HEK293 (cell line): Measurements from ENCODE around the gene LRFN4.

Experiments used
- CTCF ChIA-PET: fragments of 350-600 bp; formaldehyde crosslinking; extraction: SDS; loops from one replicate; lab custom pipeline; 2021; ENCODE audit warnings: antibody characterized with exemption; lab: Yijun Ruan, JAX
- POLR2A ChIA-PET: fragments of 300-600 bp; formaldehyde crosslinking; extraction: SDS; loops from one replicate; lab custom pipeline; 2020; ENCODE audit warnings: antibody characterized with exemption, inconsistent platforms; lab: Yijun Ruan, JAX
- H3K27ac ChIP-seq: fragments of 200-500 bp; sonication (Bioruptor generic); 2 replicates; pipeline ENCODE4 v1.5.1; 2014; ENCODE audit warnings: low read depth, low read length, control low read depth, inconsistent platforms; ENCODE audit errors: extremely low read depth
- H3K36me3 ChIP-seq, 2 experiments: fragments of 200-500 bp in 1 of 2; sonication (Bioruptor generic) in 1 of 2; 1 replicate in 1 of 2; 2 replicates in 1 of 2; pipeline ENCODE4 v1.5.1; 2014 to 2017; ENCODE audit warnings: inconsistent platforms in 2 of 2, low read length in 2 of 2; ENCODE audit not compliant: control insufficient read depth in 2 of 2, insufficient read depth in 1 of 2
- H3K4me1 ChIP-seq: fragments of 200-500 bp; sonication (Bioruptor generic); 2 replicates; pipeline ENCODE4 v1.5.1; 2014; ENCODE audit warnings: mild to moderate bottlenecking, low read length, inconsistent platforms; ENCODE audit not compliant: control insufficient read depth, insufficient read depth
- H3K4me3 ChIP-seq: 2 replicates; pipeline ENCODE4 v1.5.1; 2011; ENCODE audit warnings: low read depth, mild to moderate bottlenecking, control low read depth, low read length, moderate library complexity
- H3K9me3 ChIP-seq: fragments of 200-500 bp; sonication (Bioruptor generic); 2 replicates; pipeline ENCODE4 v1.5.1; 2014; ENCODE audit warnings: low read depth, low read length, inconsistent platforms; ENCODE audit not compliant: control insufficient read depth, insufficient read depth
- BCL11B ChIP-seq: fragments of 450-650 bp; formaldehyde crosslinking; IDR thresholded peaks from 2 replicates; pipeline ENCODE4 v1.5.1; 2016; ENCODE audit warnings: low read depth, missing biosample characterization, missing genetic modification characterization
- EGR2 ChIP-seq: fragments of 450-650 bp; formaldehyde crosslinking; IDR thresholded peaks from 2 replicates; pipeline ENCODE4 v1.5.1; 2016; ENCODE audit warnings: low read depth, missing biosample characterization, missing genetic modification characterization
- FEZF1 ChIP-seq: fragments of 450-650 bp; formaldehyde crosslinking; IDR thresholded peaks from 2 replicates; pipeline ENCODE4 v1.5.1; 2016; ENCODE audit warnings: missing biosample characterization, missing genetic modification characterization
- GFI1B ChIP-seq: fragments of 450-650 bp; formaldehyde crosslinking; IDR thresholded peaks from 2 replicates; pipeline ENCODE4 v1.5.1; 2016; ENCODE audit warnings: missing biosample characterization, missing genetic modification characterization
- GLIS1 ChIP-seq: fragments of 450-650 bp; formaldehyde crosslinking; IDR thresholded peaks from 2 replicates; pipeline ENCODE4 v1.5.1; 2016; ENCODE audit warnings: missing biosample characterization, missing genetic modification characterization
- HOXC10 ChIP-seq: sonication (generic); formaldehyde crosslinking; IDR thresholded peaks from 2 replicates; pipeline ENCODE4 v1.8.1; 2023; ENCODE audit warnings: mild to moderate bottlenecking, missing genetic modification reagents
- KLF1 ChIP-seq: fragments of 450-650 bp; formaldehyde crosslinking; IDR thresholded peaks from 2 replicates; pipeline ENCODE4 v1.5.1; 2016; ENCODE audit warnings: missing biosample characterization, missing genetic modification characterization
- OVOL3 ChIP-seq: fragments of 450-650 bp; formaldehyde crosslinking; IDR thresholded peaks from 2 replicates; pipeline ENCODE4 v1.5.1; 2016; ENCODE audit warnings: missing biosample characterization, missing genetic modification characterization
- REPIN1 ChIP-seq: fragments of 450-650 bp; formaldehyde crosslinking; IDR thresholded peaks from 2 replicates; pipeline ENCODE4 v1.5.1; 2017; ENCODE audit warnings: missing biosample characterization, missing genetic modification characterization, low read depth
- TCF7L2 ChIP-seq: IDR thresholded peaks from 2 replicates; pipeline ENCODE4 v1.6.1; 2011; ENCODE audit warnings: low read depth, mild to moderate bottlenecking, inconsistent platforms, low read length, moderate library complexity, borderline replicate concordance
- ZBTB20 ChIP-seq: fragments of 450-650 bp; formaldehyde crosslinking; IDR thresholded peaks from 2 replicates; pipeline ENCODE4 v1.5.1; 2016; ENCODE audit warnings: missing biosample characterization, missing genetic modification characterization
- ZEB2 ChIP-seq: fragments of 450-650 bp; formaldehyde crosslinking; IDR thresholded peaks from 2 replicates; pipeline ENCODE4 v1.5.1; 2016; ENCODE audit warnings: missing biosample characterization, missing genetic modification characterization
- ZFHX2 ChIP-seq: fragments of 450-650 bp; formaldehyde crosslinking; conservative IDR thresholded peaks from 2 replicates; pipeline ENCODE4 v1.5.1; 2016; ENCODE audit warnings: missing biosample characterization, missing genetic modification characterization
- ZNF133 ChIP-seq: fragments of 450-650 bp; formaldehyde crosslinking; IDR thresholded peaks from 2 replicates; pipeline ENCODE4 v1.5.1; 2016; ENCODE audit warnings: missing biosample characterization, missing genetic modification characterization
- ZNF2 ChIP-seq: fragments of 450-650 bp; formaldehyde crosslinking; IDR thresholded peaks from 2 replicates; pipeline ENCODE4 v1.5.1; 2016; ENCODE audit warnings: missing biosample characterization, missing genetic modification characterization
- ZNF239 ChIP-seq: fragments of 450-650 bp; formaldehyde crosslinking; IDR thresholded peaks from 2 replicates; pipeline ENCODE4 v1.5.1; 2016; ENCODE audit warnings: missing biosample characterization, missing genetic modification characterization
- ZNF37A ChIP-seq: fragments of 450-650 bp; IDR thresholded peaks from 2 replicates; pipeline ENCODE4 v1.5.1; 2018; ENCODE audit warnings: missing biosample characterization, missing genetic modification characterization
- ZNF423 ChIP-seq: fragments of 450-650 bp; formaldehyde crosslinking; IDR thresholded peaks from 2 replicates; pipeline ENCODE4 v1.5.1; 2016; ENCODE audit warnings: missing biosample characterization, missing genetic modification characterization
- ZNF561 ChIP-seq: fragments of 450-650 bp; IDR thresholded peaks from 2 replicates; pipeline ENCODE4 v1.5.1; 2018; ENCODE audit warnings: missing biosample characterization, missing genetic modification characterization, borderline replicate concordance
- ZNF596 ChIP-seq: fragments of 450-650 bp; IDR thresholded peaks from 2 replicates; pipeline ENCODE4 v1.5.0; 2018; ENCODE audit warnings: missing biosample characterization, mild to moderate bottlenecking, missing genetic modification characterization, moderate library complexity
- ZNF610 ChIP-seq: fragments of 450-650 bp; formaldehyde crosslinking; IDR thresholded peaks from 2 replicates; pipeline ENCODE4 v1.5.1; 2016; ENCODE audit warnings: missing biosample characterization, missing genetic modification characterization, borderline replicate concordance
- ZNF664 ChIP-seq: fragments of 450-650 bp; formaldehyde crosslinking; IDR thresholded peaks from 2 replicates; pipeline ENCODE4 v1.5.1; 2016; ENCODE audit warnings: missing biosample characterization, missing genetic modification characterization
- ZNF677 ChIP-seq: fragments of 450-650 bp; IDR thresholded peaks from 2 replicates; pipeline ENCODE4 v1.5.0; 2018; ENCODE audit warnings: missing biosample characterization, mild to moderate bottlenecking, missing genetic modification characterization, moderate library complexity
- ZSCAN23 ChIP-seq: fragments of 450-650 bp; formaldehyde crosslinking; IDR thresholded peaks from 2 replicates; pipeline ENCODE4 v1.5.1; 2016; ENCODE audit warnings: missing biosample characterization, missing genetic modification characterization
- TF ChIP-seq, protein P1 (sequence below): sonication (generic); formaldehyde crosslinking; IDR thresholded peaks from 2 replicates; pipeline ENCODE4 v1.8.1; 2022; ENCODE audit warnings: mild to moderate bottlenecking, moderate library complexity, missing genetic modification reagents
- TF ChIP-seq, protein P2 (sequence below): fragments of 450-650 bp; formaldehyde crosslinking; IDR thresholded peaks from 2 replicates; pipeline ENCODE4 v1.5.1; 2016; ENCODE audit warnings: missing biosample characterization, missing genetic modification characterization
- TF ChIP-seq, protein P3 (sequence below): IDR thresholded peaks from 2 replicates; pipeline ENCODE4 v1.6.1; 2011; ENCODE audit warnings: mild to moderate bottlenecking, low read depth, low read length, borderline replicate concordance
- TF ChIP-seq, protein P4 (sequence below): fragments of 450-650 bp; formaldehyde crosslinking; IDR thresholded peaks from 2 replicates; pipeline ENCODE4 v1.5.1; 2017; ENCODE audit warnings: missing biosample characterization, missing genetic modification characterization

LRFN4 gene

DNA sequence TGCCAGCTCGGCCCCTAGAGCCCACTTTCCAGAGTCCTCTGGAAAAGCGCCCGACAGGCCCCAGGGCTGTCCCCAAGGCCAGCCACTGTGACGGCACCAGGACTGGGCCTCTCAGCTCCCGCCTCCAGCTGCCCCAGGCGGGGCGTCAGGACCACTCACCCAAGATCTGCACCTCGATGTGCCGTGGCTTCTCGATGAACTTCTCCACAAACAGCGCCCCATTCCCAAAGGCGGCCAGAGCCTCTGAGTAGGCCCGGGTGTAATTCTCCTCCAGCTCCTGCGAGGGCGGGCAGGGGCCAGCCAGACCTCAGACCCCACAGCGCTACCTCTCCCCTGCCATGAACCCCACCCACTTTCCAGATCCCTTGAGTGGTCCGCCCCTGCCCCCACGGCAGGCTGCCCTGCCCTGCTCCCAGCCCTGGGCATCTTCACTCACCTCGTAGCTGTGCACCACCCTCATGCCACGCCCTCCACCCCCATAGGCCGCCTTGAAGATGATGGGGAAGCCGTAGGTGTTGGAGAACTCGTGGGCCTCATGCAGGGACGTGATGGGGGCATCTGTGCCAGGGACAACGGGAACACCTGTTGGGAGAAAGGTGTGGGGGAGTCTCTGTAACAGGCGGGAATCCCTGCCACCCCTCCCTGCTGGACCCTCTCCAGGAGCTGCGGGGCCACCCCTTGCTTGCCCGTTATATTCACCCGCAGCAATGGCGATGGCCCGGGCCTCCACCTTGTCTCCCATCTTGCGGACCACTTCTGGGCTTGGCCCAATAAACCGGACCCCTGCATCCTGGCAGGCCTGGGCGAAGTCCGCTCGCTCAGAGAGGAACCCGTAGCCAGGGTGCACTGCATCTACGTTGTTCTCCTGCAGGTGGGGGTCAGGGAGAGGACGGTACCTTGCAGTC, 14.0 kb downstream of the LRFN4 start:
- TF ChIP-seq ZNF2 (tag by site-specific recombination) (no peak), TCF7L2 (no peak), EGR2 (tag by site-specific recombination) (peak; percentile 55), KLF1 (tag by site-specific recombination) (peak; percentile 25; the same call in 1 of the 2 replicates), ZFHX2 (tag by site-specific recombination) (peak; percentile 56), ZNF596 (tag by site-specific recombination) (no peak)
- no peak overlapping the region for H3K27ac ChIP-seq
- H3K36me3 ChIP-seq, result peaks cover 0 to 26% of the 10 kb centered on the region in 2 experiments; a peak in 1 of 3 replicates
- ChIA-PET CTCF (interaction anchor here (1.0 kb wide), 1 partner anchor 105 kb away, joined by 3 read pairs; no protein-coding TSS in a partner anchor), POLR2A (no interaction called here)
- no peaks in the 10 kb centered on the region for H3K4me1 ChIP-seq
- H3K9me3 ChIP-seq, result no peaks in the 10 kb centered on the region
- no peak overlapping the region for H3K4me3 ChIP-seq

DNA sequence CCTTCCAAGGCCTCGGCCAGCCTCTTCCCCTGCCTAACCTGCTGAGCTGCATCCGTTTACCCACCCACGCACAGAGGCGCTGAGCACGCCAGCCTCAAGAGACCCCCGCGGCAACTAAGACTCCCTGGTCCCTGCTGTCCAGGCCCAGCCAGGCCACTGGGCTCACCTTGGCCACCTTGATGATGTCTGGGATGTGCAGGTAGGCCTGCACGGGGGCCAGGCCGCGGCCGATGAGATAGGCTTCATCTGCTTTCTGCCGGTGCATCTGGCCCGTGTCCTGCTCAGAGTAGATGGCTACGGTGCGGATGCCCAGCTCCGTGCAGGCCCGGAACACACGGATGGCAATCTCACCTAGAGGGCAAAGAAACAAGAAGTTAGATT, 14.6 kb downstream of the LRFN4 start:
- Histone ChIP-seq H3K4me3 (no peak overlapping the region), H3K9me3 (no peaks in the 10 kb centered on the region), H3K36me3 (peaks cover 0 to 26% of the 10 kb centered on the region in 2 experiments; a peak in 1 of 3 replicates), H3K4me1 (no peaks in the 10 kb centered on the region), H3K27ac (no peak overlapping the region)
- CTCF ChIA-PET, result interaction anchor here (1.7 kb wide), 1 partner anchor 12 kb away, joined by 14 read pairs; no protein-coding TSS in a partner anchor
- POLR2A ChIA-PET, result interaction anchor here (0.6 kb wide), 1 partner anchor 29 kb away, joined by 8 read pairs; no protein-coding TSS in a partner anchor
- TF ChIP-seq ZNF561 (no peak), OVOL3 (no peak), ZNF677 (no peak), FEZF1 (no peak), REPIN1 (no peak), BCL11B (tag by site-specific recombination) (no peak), ZNF664 (tag by site-specific recombination) (no peak), ZNF2 (tag by site-specific recombination) (no peak), ZNF423 (tag by site-specific recombination) (no peak), ZNF133 (no peak), ZNF610 (no peak), HOXC10 (CRISPR knock-in tag) (no peak), ZNF37A (tag by site-specific recombination) (no peak)
- TF ChIP-seq, protein P1, sequence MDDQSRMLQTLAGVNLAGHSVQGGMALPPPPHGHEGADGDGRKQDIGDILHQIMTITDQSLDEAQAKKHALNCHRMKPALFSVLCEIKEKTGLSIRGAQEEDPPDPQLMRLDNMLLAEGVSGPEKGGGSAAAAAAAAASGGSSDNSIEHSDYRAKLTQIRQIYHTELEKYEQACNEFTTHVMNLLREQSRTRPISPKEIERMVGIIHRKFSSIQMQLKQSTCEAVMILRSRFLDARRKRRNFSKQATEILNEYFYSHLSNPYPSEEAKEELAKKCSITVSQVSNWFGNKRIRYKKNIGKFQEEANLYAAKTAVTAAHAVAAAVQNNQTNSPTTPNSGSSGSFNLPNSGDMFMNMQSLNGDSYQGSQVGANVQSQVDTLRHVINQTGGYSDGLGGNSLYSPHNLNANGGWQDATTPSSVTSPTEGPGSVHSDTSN (CRISPR knock-in tag), result no peak
- TF ChIP-seq, protein P2, sequence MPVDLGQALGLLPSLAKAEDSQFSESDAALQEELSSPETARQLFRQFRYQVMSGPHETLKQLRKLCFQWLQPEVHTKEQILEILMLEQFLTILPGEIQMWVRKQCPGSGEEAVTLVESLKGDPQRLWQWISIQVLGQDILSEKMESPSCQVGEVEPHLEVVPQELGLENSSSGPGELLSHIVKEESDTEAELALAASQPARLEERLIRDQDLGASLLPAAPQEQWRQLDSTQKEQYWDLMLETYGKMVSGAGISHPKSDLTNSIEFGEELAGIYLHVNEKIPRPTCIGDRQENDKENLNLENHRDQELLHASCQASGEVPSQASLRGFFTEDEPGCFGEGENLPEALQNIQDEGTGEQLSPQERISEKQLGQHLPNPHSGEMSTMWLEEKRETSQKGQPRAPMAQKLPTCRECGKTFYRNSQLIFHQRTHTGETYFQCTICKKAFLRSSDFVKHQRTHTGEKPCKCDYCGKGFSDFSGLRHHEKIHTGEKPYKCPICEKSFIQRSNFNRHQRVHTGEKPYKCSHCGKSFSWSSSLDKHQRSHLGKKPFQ (tag by site-specific recombination), result no peak

DNA sequence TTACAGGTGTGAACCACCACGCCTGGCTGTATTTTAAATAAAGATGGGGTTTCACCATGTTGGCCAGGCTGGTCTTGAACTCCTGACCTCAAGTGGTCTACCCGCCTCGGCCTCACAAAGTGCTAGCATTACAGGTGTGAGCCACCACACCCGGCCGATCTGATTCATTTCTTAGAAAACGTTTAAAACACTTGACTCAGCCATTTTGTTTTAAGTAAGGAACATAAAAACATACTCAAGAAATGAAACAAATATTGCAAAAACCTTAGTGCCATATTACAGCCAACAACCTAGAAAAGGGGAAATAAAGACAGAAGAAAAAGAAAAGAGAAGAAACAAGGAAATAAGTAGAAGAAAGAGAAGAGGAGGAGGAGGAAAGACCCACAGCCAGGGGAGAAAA, 17.4 kb downstream of the LRFN4 start:
- Histone ChIP-seq H3K9me3 (no peaks in the 10 kb centered on the region), H3K4me3 (no peak overlapping the region), H3K36me3 (peaks cover 0 to 23% of the 10 kb centered on the region in 2 experiments; a peak in 1 of 3 replicates), H3K4me1 (no peaks in the 10 kb centered on the region), H3K27ac (no peak overlapping the region)
- POLR2A ChIA-PET, result interaction anchor here (0.8 kb wide), 1 partner anchor 23 kb away, joined by 3 read pairs; no protein-coding TSS in a partner anchor
- CTCF ChIA-PET, result interaction anchor here (0.8 to 1.3 kb wide), 3 partner anchors 8 to 839 kb away, joined by 4 to 5 read pairs (median 5); no protein-coding TSS in a partner anchor
- no peak for TF ChIP-seq ZNF239
- TF ChIP-seq ZEB2 (tag by site-specific recombination), result no peak
- no peak for TF ChIP-seq GLIS1 (tag by site-specific recombination)
- no peak for TF ChIP-seq HOXC10 (CRISPR knock-in tag)
- no peak for TF ChIP-seq REPIN1
- no peak for TF ChIP-seq ZSCAN23 (tag by site-specific recombination)
- TF ChIP-seq ZBTB20 (tag by site-specific recombination), result no peak
- TF ChIP-seq ZNF596 (tag by site-specific recombination), result no peak
- TF ChIP-seq GFI1B (tag by site-specific recombination), result no peak
- TF ChIP-seq, protein P3, sequence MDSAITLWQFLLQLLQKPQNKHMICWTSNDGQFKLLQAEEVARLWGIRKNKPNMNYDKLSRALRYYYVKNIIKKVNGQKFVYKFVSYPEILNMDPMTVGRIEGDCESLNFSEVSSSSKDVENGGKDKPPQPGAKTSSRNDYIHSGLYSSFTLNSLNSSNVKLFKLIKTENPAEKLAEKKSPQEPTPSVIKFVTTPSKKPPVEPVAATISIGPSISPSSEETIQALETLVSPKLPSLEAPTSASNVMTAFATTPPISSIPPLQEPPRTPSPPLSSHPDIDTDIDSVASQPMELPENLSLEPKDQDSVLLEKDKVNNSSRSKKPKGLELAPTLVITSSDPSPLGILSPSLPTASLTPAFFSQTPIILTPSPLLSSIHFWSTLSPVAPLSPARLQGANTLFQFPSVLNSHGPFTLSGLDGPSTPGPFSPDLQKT, result no peak
- TF ChIP-seq, protein P4, sequence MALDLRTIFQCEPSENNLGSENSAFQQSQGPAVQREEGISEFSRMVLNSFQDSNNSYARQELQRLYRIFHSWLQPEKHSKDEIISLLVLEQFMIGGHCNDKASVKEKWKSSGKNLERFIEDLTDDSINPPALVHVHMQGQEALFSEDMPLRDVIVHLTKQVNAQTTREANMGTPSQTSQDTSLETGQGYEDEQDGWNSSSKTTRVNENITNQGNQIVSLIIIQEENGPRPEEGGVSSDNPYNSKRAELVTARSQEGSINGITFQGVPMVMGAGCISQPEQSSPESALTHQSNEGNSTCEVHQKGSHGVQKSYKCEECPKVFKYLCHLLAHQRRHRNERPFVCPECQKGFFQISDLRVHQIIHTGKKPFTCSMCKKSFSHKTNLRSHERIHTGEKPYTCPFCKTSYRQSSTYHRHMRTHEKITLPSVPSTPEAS (tag by site-specific recombination), result no peak
